Activated T-helper 1 cell treated with anti-CD3 and anti-CD28 coated beads, Interleukin-2, amount 50 U/mL, for 16 hours (primary cell): ENCODE measurements around the gene HERC2.
"Not testable (repeated sequence)": the region's sequence is repeated elsewhere in the genome, so short reads cannot be mapped to it uniquely, and the experiment has no call there.

Source experiments
- DNase-seq, 2 donors: peaks; one replicate each; pipeline ENCODE4 v3.0.0-alpha.2; 2020; ENCODE audit warnings: low read depth in 1 of 2, low spot score in 1 of 2

The HERC2 gene

GRCh38 chr15:28182216-28182615, 139.8 kb downstream of the HERC2 start:
- DNase-seq = no peak

- DNase-seq = no peak
Observed at GRCh38 chr15:28181366-28181765, 140.6 kb downstream of the HERC2 start.

GRCh38 chr15:28179270-28179669, 142.7 kb downstream of the HERC2 start:
- DNase-seq = no peak

GRCh38 chr15:28178727-28179126, 143.3 kb downstream of the HERC2 start:
- DNase-seq = no peak

- DNase-seq = no peak
Observed at GRCh38 chr15:28178290-28178689, 143.7 kb downstream of the HERC2 start.

- DNase-seq = no peak
Observed at GRCh38 chr15:28169366-28169765, 152.6 kb downstream of the HERC2 start.

- not testable (repeated sequence) for DNase-seq
Observed at GRCh38 chr15:28168405-28169121, 153.4 kb downstream of the HERC2 start.

GRCh38 chr15:28167042-28167441, 154.9 kb downstream of the HERC2 start:
- no peak for DNase-seq

- DNase-seq = no peak
Observed at GRCh38 chr15:28165791-28166190, 156.2 kb downstream of the HERC2 start.

GRCh38 chr15:28164876-28165275, 157.1 kb downstream of the HERC2 start:
- DNase-seq = no peak

- DNase-seq = no peak
Observed at GRCh38 chr15:28154283-28154682, 167.7 kb downstream of the HERC2 start.

- DNase-seq = no peak
Observed at GRCh38 chr15:28153492-28154119, 168.4 kb downstream of the HERC2 start.

GRCh38 chr15:28152538-28152923, 169.4 kb downstream of the HERC2 start:
- DNase-seq = not testable (repeated sequence)

- not testable (repeated sequence) for DNase-seq
Observed at GRCh38 chr15:28151864-28152537, 170.0 kb downstream of the HERC2 start.

- no peak for DNase-seq
Observed at GRCh38 chr15:28147801-28148200, 174.2 kb downstream of the HERC2 start.

- DNase-seq = not testable (repeated sequence)
Observed at GRCh38 chr15:28145419-28145818, 176.6 kb downstream of the HERC2 start.

- no peak for DNase-seq
Observed at GRCh38 chr15:28140062-28140461, 181.9 kb downstream of the HERC2 start.

GRCh38 chr15:28137408-28138039, 184.5 kb downstream of the HERC2 start:
- DNase-seq = not testable (repeated sequence)

- not testable (repeated sequence) for DNase-seq
Observed at GRCh38 chr15:28136236-28136904, 185.6 kb downstream of the HERC2 start.

- no peak for DNase-seq
Observed at GRCh38 chr15:28133281-28133680, 188.7 kb downstream of the HERC2 start.
